A549 treated with RU486 at 1 μM for 4 hours (cell line): ENCODE results near the gene MACROH2A1. TPM values are rescaled to one million over a fixed set of nuclear protein-coding genes. Genes with fewer than 3 reads are reported as not detected.

ENCODE experiments used
- total RNA-seq: library from RNA; stranded (reverse); fragments of 200-300 nt; extraction: Qiagen RNA extraction; gene quantifications from 5 replicates; pipeline ENCODE4 v1.2.3, GENCODE V29; 2022; ENCODE audit warnings: low read depth

The MACROH2A1 gene
- total RNA-seq = 177 to 211 TPM (median 202 TPM) in 5 replicates

GRCh38 chr5:135398855-135399793 lies at the start of gene MACROH2A1:
Gene MACROH2A1 (minus strand): TSS chr5:135399231. CDS start chr5:135389093, 10,138 bp downstream.

GRCh38 chr5:135447298-135447929 lies 48.4 kb upstream of the MACROH2A1 start, which contains the start of gene DCANP1:
Gene DCANP1 (minus strand): TSS chr5:135447348. CDS start chr5:135447108, 240 bp downstream.

Other genes with a start within 250 kb of the MACROH2A1 start
- not detected in 5 replicates for gene DCANP1, start 48.1 kb upstream of the MACROH2A1 start, total RNA-seq
- gene TIFAB, start 53.1 kb upstream of the MACROH2A1 start, total RNA-seq = not detected in 5 replicates
- gene NEUROG1, start 136.7 kb upstream of the MACROH2A1 start, total RNA-seq = not detected in 5 replicates
- gene CXCL14, start 179.8 kb upstream of the MACROH2A1 start, total RNA-seq = 0.07 to 0.14 TPM (median 0.07 TPM) in 3 of 5 replicates, not detected in the others